IMR-90 (cell line): ENCODE results near the gene LHFPL6. TPM values are rescaled to one million over a fixed set of nuclear protein-coding genes. Genes with fewer than 3 reads are reported as not detected.

Source experiments
- ATAC-seq: fragments of 200-7000 bp; cut with Tn5 transposase; 2 replicates; pipeline ENCODE4 v1.9.1; 2020; ENCODE audit warnings: low read depth, mild to moderate bottlenecking, moderate library complexity
- BruUV-seq: library from RNA; stranded (reverse); fragments of 400-500 nt; replicated peaks from 2 replicates; lab custom pipeline; 2021; lab: Mats Ljungman, UMichigan
- CTCF ChIA-PET: fragments of 300-600 bp; formaldehyde crosslinking; extraction: SDS; loops from one replicate; lab custom pipeline; 2021; ENCODE audit warnings: antibody characterized with exemption; lab: Yijun Ruan, JAX
- POLR2A ChIA-PET: fragments of 300-600 bp; sonication (Branson Sonifier 250); formaldehyde crosslinking; loops from one replicate; lab custom pipeline; 2022; ENCODE audit warnings: antibody characterized with exemption; ENCODE audit not compliant: unreplicated experiment; lab: Charles Lee
- DNase-seq: peaks from one replicate; pipeline ENCODE4 v3.0.0; 2013
- H2AFZ ChIP-seq: replicated peaks from 2 replicates; pipeline ENCODE3; 2013; ENCODE audit warnings: low read length, mild to moderate bottlenecking; ENCODE audit not compliant: poor library complexity
- H2AK5ac ChIP-seq: 2 replicates; pipeline ENCODE4 v1.6.1; 2013; ENCODE audit warnings: low read depth, low read length, inconsistent platforms
- H2AK9ac ChIP-seq: replicated peaks from 2 replicates; pipeline ENCODE3; 2013; ENCODE audit warnings: mild to moderate bottlenecking, low read depth, low read length, moderate library complexity; ENCODE audit not compliant: poor library complexity
- H2BK120ac ChIP-seq: 2 replicates; pipeline ENCODE4 v1.6.1; 2013; ENCODE audit warnings: low read depth, low read length, inconsistent platforms
- H2BK15ac ChIP-seq: 3 replicates; pipeline ENCODE4 v1.6.1; 2013; ENCODE audit warnings: low read depth, low read length, inconsistent platforms
- H2BK20ac ChIP-seq: 2 replicates; pipeline ENCODE4 v1.6.1; 2013; ENCODE audit warnings: low read depth, mild to moderate bottlenecking, inconsistent platforms, low read length, moderate library complexity
- H2BK5ac ChIP-seq: 2 replicates; pipeline ENCODE4 v1.6.1; 2013; ENCODE audit warnings: mild to moderate bottlenecking, low read depth, low read length, inconsistent platforms; ENCODE audit not compliant: poor library complexity, severe bottlenecking
- H3K14ac ChIP-seq: replicated peaks from 2 replicates; pipeline ENCODE4 v1.6.1; 2013; ENCODE audit warnings: low read depth, low read length, inconsistent platforms
- H3K18ac ChIP-seq: 2 replicates; pipeline ENCODE4 v1.6.1; 2013; ENCODE audit warnings: low read depth, low read length, control low read depth
- H3K23ac ChIP-seq: 2 replicates; pipeline ENCODE4 v1.6.1; 2013; ENCODE audit warnings: low read depth, low read length, inconsistent platforms
- H3K27ac ChIP-seq: 2 replicates; pipeline ENCODE4 v1.5.1; 2013; ENCODE audit warnings: mild to moderate bottlenecking, control low read depth, low read length; ENCODE audit not compliant: insufficient read depth
- H3K27me3 ChIP-seq: 2 replicates; pipeline ENCODE4 v1.6.1; 2013; ENCODE audit warnings: low read length; ENCODE audit not compliant: control insufficient read depth, insufficient read depth
- H3K36me3 ChIP-seq: 2 replicates; pipeline ENCODE4 v1.6.1; 2013; ENCODE audit warnings: low read length, mixed read lengths; ENCODE audit not compliant: control insufficient read depth, insufficient read depth
- H3K4ac ChIP-seq: 2 replicates; pipeline ENCODE4 v1.6.1; 2013; ENCODE audit warnings: low read depth, low read length, inconsistent platforms
- H3K4me1 ChIP-seq: 2 replicates; pipeline ENCODE4 v1.6.1; 2013; ENCODE audit warnings: low read length, mixed read lengths; ENCODE audit not compliant: control insufficient read depth, insufficient read depth
- H3K4me2 ChIP-seq: 2 replicates; pipeline ENCODE4 v1.6.1; 2013; ENCODE audit warnings: low read depth, mild to moderate bottlenecking, control low read depth, low read length, moderate library complexity
- H3K4me3 ChIP-seq: 2 replicates; pipeline ENCODE4 v1.5.1; 2013; ENCODE audit warnings: low read depth, mild to moderate bottlenecking, control low read depth, low read length, moderate library complexity; ENCODE audit not compliant: insufficient read depth
- H3K56ac ChIP-seq: 2 replicates; pipeline ENCODE4 v1.6.1; 2013; ENCODE audit warnings: low read length, inconsistent platforms; ENCODE audit not compliant: insufficient read depth; ENCODE audit errors: extremely low read depth
- H3K79me1 ChIP-seq, 2 experiments: 2 replicates each; pipeline ENCODE4 v1.6.1; 2013; ENCODE audit warnings: low read length in 2 of 2, inconsistent platforms in 1 of 2, low read depth in 1 of 2
- H3K9ac ChIP-seq: 2 replicates; pipeline ENCODE4 v1.6.1; 2013; ENCODE audit warnings: low read depth, low read length, control low read depth
- H3K9me1 ChIP-seq: 2 replicates; pipeline ENCODE4 v1.6.1; 2013; ENCODE audit warnings: low read length, inconsistent platforms; ENCODE audit not compliant: insufficient read depth
- H3K9me3 ChIP-seq: 2 replicates; pipeline ENCODE4 v1.6.1; 2013; ENCODE audit warnings: low read length; ENCODE audit not compliant: control insufficient read depth, insufficient read depth
- H4K20me1 ChIP-seq: 2 replicates; pipeline ENCODE4 v1.6.1; 2013; ENCODE audit warnings: low read length, inconsistent platforms; ENCODE audit not compliant: insufficient read depth
- H4K5ac ChIP-seq: 2 replicates; pipeline ENCODE4 v1.6.1; 2013; ENCODE audit warnings: mild to moderate bottlenecking, low read depth, low read length, control low read depth
- H4K8ac ChIP-seq, 2 experiments: 2 replicates each; pipeline ENCODE4 v1.6.1; 2013; ENCODE audit warnings: low read depth in 2 of 2, low read length in 2 of 2, control low read depth in 1 of 2, inconsistent platforms in 1 of 2
- H4K91ac ChIP-seq: 2 replicates; pipeline ENCODE4 v1.6.1; 2013; ENCODE audit warnings: low read depth, low read length, inconsistent platforms; ENCODE audit not compliant: insufficient read depth
- BHLHE40 ChIP-seq: fragments of 150-350 bp; IDR thresholded peaks from 2 replicates; pipeline ENCODE4 v1.6.1; 2016; ENCODE audit warnings: mild to moderate bottlenecking, low read depth, low read length
- CEBPB ChIP-seq: IDR thresholded peaks from 2 replicates; pipeline ENCODE4 v1.6.1; 2012; ENCODE audit warnings: low read depth, low read length, improper control_type of control experiment
- CHD1 ChIP-seq: IDR thresholded peaks from 2 replicates; pipeline ENCODE4 v1.6.1; 2012; ENCODE audit warnings: low read depth, low read length, improper control_type of control experiment
- CTCF ChIP-seq: conservative IDR thresholded peaks from 2 replicates; pipeline ENCODE4 v1.5.1; 2012; ENCODE audit warnings: mild to moderate bottlenecking, low read depth, low read length, improper control_type of control experiment
- ELK1 ChIP-seq: fragments of 150-350 bp; IDR thresholded peaks from 2 replicates; pipeline ENCODE4 v1.6.1; 2016; ENCODE audit warnings: low read depth, mild to moderate bottlenecking, low read length, moderate library complexity, borderline replicate concordance
- FOS ChIP-seq: fragments of 150-350 bp; IDR thresholded peaks from 2 replicates; pipeline ENCODE4 v1.6.1; 2016; ENCODE audit warnings: low read depth, low read length
- MAFK ChIP-seq: IDR thresholded peaks from 2 replicates; pipeline ENCODE4 v1.6.1; 2012; ENCODE audit warnings: low read depth, low read length, improper control_type of control experiment
- MAZ ChIP-seq: IDR thresholded peaks from 2 replicates; pipeline ENCODE4 v1.6.1; 2012; ENCODE audit warnings: low read depth, mild to moderate bottlenecking, low read length, improper control_type of control experiment, moderate library complexity, borderline replicate concordance
- MXI1 ChIP-seq: IDR thresholded peaks from 2 replicates; pipeline ENCODE4 v1.6.1; 2012; ENCODE audit warnings: low read depth, mild to moderate bottlenecking, low read length, moderate library complexity, borderline replicate concordance
- NFE2L2 ChIP-seq: fragments of 150-350 bp; IDR thresholded peaks from 2 replicates; pipeline ENCODE4 v1.6.1; 2016; ENCODE audit warnings: low read depth, mild to moderate bottlenecking, low read length
- POLR2A ChIP-seq: IDR thresholded peaks from 2 replicates; pipeline ENCODE4 v1.6.1; 2012; ENCODE audit warnings: mild to moderate bottlenecking, low read depth, low read length
- RAD21 ChIP-seq: IDR thresholded peaks from 2 replicates; pipeline ENCODE4 v1.6.1; 2012; ENCODE audit warnings: low read length, improper control_type of control experiment
- RCOR1 ChIP-seq: IDR thresholded peaks from 2 replicates; pipeline ENCODE4 v1.6.1; 2012; ENCODE audit warnings: mild to moderate bottlenecking, low read length, improper control_type of control experiment; ENCODE audit not compliant: insufficient replicate concordance
- RFX5 ChIP-seq: IDR thresholded peaks from 2 replicates; pipeline ENCODE4 v1.8.0; 2012; ENCODE audit warnings: low read depth, mild to moderate bottlenecking, low read length, moderate library complexity
- SMC3 ChIP-seq: fragments of 150-350 bp; IDR thresholded peaks from 2 replicates; pipeline ENCODE4 v1.6.1; 2016; ENCODE audit warnings: low read depth, mild to moderate bottlenecking, antibody characterized with exemption, low read length, moderate library complexity
- USF2 ChIP-seq: fragments of 150-350 bp; IDR thresholded peaks from 2 replicates; pipeline ENCODE4 v1.6.1; 2017; ENCODE audit warnings: mild to moderate bottlenecking, antibody characterized with exemption, low read length, low read depth
- WGBS, 2 experiments: methylation state at CpG; one replicate each; pipeline versions ENCODE4 v1.1.5 to v1.1.7; 2013; ENCODE audit warnings: missing lambda C conversion rate in 2 of 2; ENCODE audit not compliant: insufficient read length in 1 of 2; ENCODE audit errors: extremely low coverage in 2 of 2; 5-methylcytosine and 5-hydroxymethylcytosine counted together
- dilution Hi-C: fragments of 300-500 bp; cut with HindIII; formaldehyde crosslinking; loops from one replicate; pipeline ENCODE4 v1.14.3; 2018; ENCODE audit warnings: low sequenced_read_pairs; ENCODE audit not compliant: unreplicated experiment
- in situ Hi-C: fragments of 300-500 bp; cut with MboI; formaldehyde crosslinking; loops from 3 replicates; pipeline ENCODE4 v1.14.3; 2019; ENCODE audit warnings: low sequenced_read_pairs, inconsistent platforms, mixed read lengths
- intact Hi-C: fragments of 100-400 bp; cut with micrococcal nuclease; formaldehyde crosslinking; loops from 2 replicates; pipeline ENCODE4 v1.10.0; 2022
- polyA plus RNA-seq, 3 experiments: library from polyadenylated mRNA; depleted of rRNA; stranded (reverse); fragments of >200 nt; gene quantifications; 2 replicates each; pipeline ENCODE4 v1.2.3, GENCODE V29; 2012; ENCODE audit warnings: low replicate concordance in 1 of 3
- total RNA-seq: library from RNA; depleted of rRNA; stranded (reverse); fragments of >200 nt; gene quantifications from 2 replicates; pipeline ENCODE4 v1.2.3, GENCODE V29; 2012

LHFPL6 gene
- total and polyA plus RNA-seq, 2 of the 4 experiments (the other 2 are of a cell fraction), result 24.7 to 36.1 TPM

- Histone ChIP-seq H3K4ac (no peak overlapping the region), H3K18ac (no peak overlapping the region), H3K4me3 (no peak overlapping the region), H4K91ac (no peak overlapping the region), H2AK9ac (no peak overlapping the region), H2BK120ac (no peak overlapping the region), H2BK5ac (no peak overlapping the region), H3K4me1 (peaks cover 8% of the 10 kb centered on the region), H3K4me2 (no peak overlapping the region), H3K14ac (no peak overlapping the region), H2AK5ac (no peak overlapping the region), H3K9me1 (0 out of 2 replicates have a peak, but pooled peaks cover 8% of the 10 kb centered on the region), H3K56ac (no peak overlapping the region), H4K20me1 (no peaks in the 10 kb centered on the region), H2BK20ac (no peak overlapping the region), H3K9ac (no peak overlapping the region), H3K23ac (no peak overlapping the region), H4K5ac (no peak overlapping the region), H2AFZ (no peak overlapping the region), H3K27ac (no peak overlapping the region), H3K36me3 (no peaks in the 10 kb centered on the region), H4K8ac (no peak overlapping the region), H3K79me1 (peaks cover 19 to 28% of the 10 kb centered on the region in 2 experiments), H2BK15ac (no peak overlapping the region), H3K27me3 (no peaks in the 10 kb centered on the region), H3K9me3 (no peaks in the 10 kb centered on the region)
- intact Hi-C loops, result loop anchor here (10.0 kb wide), 1 partner anchor 365 kb away; no protein-coding TSS in a partner anchor
- CTCF ChIA-PET, result no interaction called here
- TF ChIP-seq RAD21, result no peak
- no peak for TF ChIP-seq POLR2A
- no peak for TF ChIP-seq FOS
- no peak for TF ChIP-seq MAFK
- no peak for TF ChIP-seq RFX5
- no peak for TF ChIP-seq BHLHE40
- no peak for TF ChIP-seq NFE2L2
- TF ChIP-seq ELK1, result no peak
- TF ChIP-seq CTCF, result no peak
- no peak for TF ChIP-seq CHD1
- TF ChIP-seq MAZ, result no peak
- TF ChIP-seq SMC3, result no peak
- TF ChIP-seq RCOR1, result no peak
- no peak for TF ChIP-seq CEBPB
- TF ChIP-seq MXI1, result no peak
- TF ChIP-seq USF2, result no peak
- in situ Hi-C loops, result no loop called here
- dilution Hi-C loops, result no loop called here
- DNase-seq, result no peak
- ATAC-seq, result no peak
- POLR2A ChIA-PET, result no interaction called here
- WGBS, 2 experiments, result no CpG with 5 or more reads among the region's 5 CpGs
- no TSS peak for BruUV-seq
These were observed 93.2 kb downstream of the LHFPL6 start for GRCh38 chr13:39509616-39510315.
